ENCODE measurements around the gene GSTP1. TPM values are rescaled to one million over a fixed set of nuclear protein-coding genes. Genes with fewer than 3 reads are reported as not detected.

The GSTP1 gene
- total RNA-seq, 1 experiment from 2014 or later, result 570 TPM

DNA sequence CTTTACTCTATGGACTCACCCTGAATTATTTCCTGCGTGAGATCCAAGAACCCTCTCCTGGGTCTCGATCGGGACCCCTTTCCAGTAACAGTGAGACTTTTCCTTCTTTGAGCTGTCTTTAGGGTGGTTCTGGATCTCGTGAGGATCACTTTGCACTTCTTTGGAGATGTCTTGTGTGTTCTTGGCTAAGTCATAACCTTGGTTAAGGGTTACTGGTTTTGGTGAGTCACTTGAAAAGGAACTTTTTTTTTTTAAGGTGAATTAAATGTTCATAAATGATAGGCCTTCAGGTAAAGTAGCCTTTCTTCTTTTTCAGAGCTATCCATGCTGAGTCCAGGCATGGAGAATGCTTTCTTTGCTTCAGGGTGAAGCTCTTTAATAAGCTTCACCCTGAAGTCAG is 19.4 kb upstream of the GSTP1 start:
- Histone ChIP-seq H3K9me3 (ENCODE audit: control insufficient read depth, insufficient read depth, low read depth, low read length) (no peaks in the 10 kb centered on the region), H3K27ac (ENCODE audit: low read length) (peak overlapping the region; percentile 63; the same call in 1 of the 2 replicates), H3K4me3 (ENCODE audit: low read depth in 2 of 2, low read length in 2 of 2) (no peak overlapping the region), H3K4me1 (ENCODE audit: control insufficient read depth, insufficient read depth, low read length) (peaks cover 16% of the 10 kb centered on the region), H3K36me3 (ENCODE audit: control insufficient read depth, insufficient read depth, low read length) (no peaks in the 10 kb centered on the region), H3K27me3 (ENCODE audit: control insufficient read depth, insufficient read depth, low read length) (no peaks in the 10 kb centered on the region)
- ChIA-PET CTCF (no interaction called here), POLR2A (no interaction called here)
- no peak for DNase-seq (ENCODE audit: low read depth, low spot score)
- intact Hi-C loops (cut with micrococcal nuclease; ENCODE audit: unreplicated experiment) (no loop called here), in situ Hi-C loops (cut with HindIII; ENCODE audit: low pct_unique_long_range_greater_than_20kb, low sequenced_read_pairs) (no loop called here)
- TF ChIP-seq POLR2AphosphoS5 (IDR thresholded peaks at IDR 0.05; ENCODE audit: low read depth, low read length), result no peak
- TF ChIP-seq, protein P1, sequence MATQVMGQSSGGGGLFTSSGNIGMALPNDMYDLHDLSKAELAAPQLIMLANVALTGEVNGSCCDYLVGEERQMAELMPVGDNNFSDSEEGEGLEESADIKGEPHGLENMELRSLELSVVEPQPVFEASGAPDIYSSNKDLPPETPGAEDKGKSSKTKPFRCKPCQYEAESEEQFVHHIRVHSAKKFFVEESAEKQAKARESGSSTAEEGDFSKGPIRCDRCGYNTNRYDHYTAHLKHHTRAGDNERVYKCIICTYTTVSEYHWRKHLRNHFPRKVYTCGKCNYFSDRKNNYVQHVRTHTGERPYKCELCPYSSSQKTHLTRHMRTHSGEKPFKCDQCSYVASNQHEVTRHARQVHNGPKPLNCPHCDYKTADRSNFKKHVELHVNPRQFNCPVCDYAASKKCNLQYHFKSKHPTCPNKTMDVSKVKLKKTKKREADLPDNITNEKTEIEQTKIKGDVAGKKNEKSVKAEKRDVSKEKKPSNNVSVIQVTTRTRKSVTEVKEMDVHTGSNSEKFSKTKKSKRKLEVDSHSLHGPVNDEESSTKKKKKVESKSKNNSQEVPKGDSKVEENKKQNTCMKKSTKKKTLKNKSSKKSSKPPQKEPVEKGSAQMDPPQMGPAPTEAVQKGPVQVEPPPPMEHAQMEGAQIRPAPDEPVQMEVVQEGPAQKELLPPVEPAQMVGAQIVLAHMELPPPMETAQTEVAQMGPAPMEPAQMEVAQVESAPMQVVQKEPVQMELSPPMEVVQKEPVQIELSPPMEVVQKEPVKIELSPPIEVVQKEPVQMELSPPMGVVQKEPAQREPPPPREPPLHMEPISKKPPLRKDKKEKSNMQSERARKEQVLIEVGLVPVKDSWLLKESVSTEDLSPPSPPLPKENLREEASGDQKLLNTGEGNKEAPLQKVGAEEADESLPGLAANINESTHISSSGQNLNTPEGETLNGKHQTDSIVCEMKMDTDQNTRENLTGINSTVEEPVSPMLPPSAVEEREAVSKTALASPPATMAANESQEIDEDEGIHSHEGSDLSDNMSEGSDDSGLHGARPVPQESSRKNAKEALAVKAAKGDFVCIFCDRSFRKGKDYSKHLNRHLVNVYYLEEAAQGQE (IDR thresholded peaks at IDR 0.05; ENCODE audit: insufficient read depth in 1 of 2, low read depth in 2 of 2, low read length in 1 of 2), result no peak
- TF ChIP-seq SIN3A (IDR thresholded peaks at IDR 0.05; ENCODE audit: borderline replicate concordance, insufficient read depth, low read depth, low read length), result no peak
- TF ChIP-seq, protein P2, sequence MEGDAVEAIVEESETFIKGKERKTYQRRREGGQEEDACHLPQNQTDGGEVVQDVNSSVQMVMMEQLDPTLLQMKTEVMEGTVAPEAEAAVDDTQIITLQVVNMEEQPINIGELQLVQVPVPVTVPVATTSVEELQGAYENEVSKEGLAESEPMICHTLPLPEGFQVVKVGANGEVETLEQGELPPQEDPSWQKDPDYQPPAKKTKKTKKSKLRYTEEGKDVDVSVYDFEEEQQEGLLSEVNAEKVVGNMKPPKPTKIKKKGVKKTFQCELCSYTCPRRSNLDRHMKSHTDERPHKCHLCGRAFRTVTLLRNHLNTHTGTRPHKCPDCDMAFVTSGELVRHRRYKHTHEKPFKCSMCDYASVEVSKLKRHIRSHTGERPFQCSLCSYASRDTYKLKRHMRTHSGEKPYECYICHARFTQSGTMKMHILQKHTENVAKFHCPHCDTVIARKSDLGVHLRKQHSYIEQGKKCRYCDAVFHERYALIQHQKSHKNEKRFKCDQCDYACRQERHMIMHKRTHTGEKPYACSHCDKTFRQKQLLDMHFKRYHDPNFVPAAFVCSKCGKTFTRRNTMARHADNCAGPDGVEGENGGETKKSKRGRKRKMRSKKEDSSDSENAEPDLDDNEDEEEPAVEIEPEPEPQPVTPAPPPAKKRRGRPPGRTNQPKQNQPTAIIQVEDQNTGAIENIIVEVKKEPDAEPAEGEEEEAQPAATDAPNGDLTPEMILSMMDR (IDR thresholded peaks at IDR 0.05), result no peak
- TF ChIP-seq TCF7L2 (IDR thresholded peaks at IDR 0.05; ENCODE audit: low read depth, low read length), result no peak
- 0 out of 2 replicates have a peak, but pooled peaks have one; percentile 35 for ATAC-seq
- no TSS peak for BruUV-seq (replicated peaks)

DNA sequence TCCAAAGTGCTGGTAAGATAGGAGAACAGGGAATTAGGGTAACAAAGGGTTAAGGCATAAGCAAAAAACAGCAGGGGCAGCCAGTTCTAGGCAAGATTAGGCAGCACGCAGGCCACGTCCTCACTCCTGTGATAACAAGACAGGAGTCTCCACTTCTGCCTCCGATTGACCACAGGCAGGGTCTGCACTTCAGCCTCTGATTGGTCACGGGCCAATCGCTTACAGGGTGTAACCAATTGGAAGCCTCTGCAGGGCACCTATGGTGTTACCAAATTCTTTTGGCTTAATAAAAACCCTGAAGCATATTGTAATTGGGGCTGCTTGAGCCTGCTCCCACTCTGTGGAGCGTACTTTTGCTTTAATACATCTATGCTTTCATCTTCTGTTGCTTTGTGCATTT is 12.2 kb upstream of the GSTP1 start:
- intact Hi-C loops (cut with micrococcal nuclease; ENCODE audit: unreplicated experiment), result loop anchor here (2.0 kb wide), 1 partner anchor 37 kb away; no protein-coding TSS in a partner anchor
- no peak for ATAC-seq
- POLR2A ChIA-PET, result interaction anchor here (0.7 kb wide), 1 partner anchor 1399 kb away, joined by 3 read pairs; no protein-coding TSS in a partner anchor

More for the DNA sequence above, 12.2 kb upstream of the GSTP1 start:
- DNase-seq (ENCODE audit: low read depth, low spot score), result no peak
- H3K4me1 ChIP-seq (ENCODE audit: control insufficient read depth, insufficient read depth, low read length), result no peaks in the 10 kb centered on the region
- no peak for TF ChIP-seq POLR2AphosphoS5 (IDR thresholded peaks at IDR 0.05; ENCODE audit: low read depth, low read length)
- TF ChIP-seq, protein P2 (IDR thresholded peaks at IDR 0.05), result no peak
- TF ChIP-seq TCF7L2 (IDR thresholded peaks at IDR 0.05; ENCODE audit: low read depth, low read length), result no peak
- TF ChIP-seq, protein P1 (IDR thresholded peaks at IDR 0.05; ENCODE audit: insufficient read depth in 1 of 2, low read depth in 2 of 2, low read length in 1 of 2), result no peak
- TF ChIP-seq SIN3A (IDR thresholded peaks at IDR 0.05; ENCODE audit: borderline replicate concordance, insufficient read depth, low read depth, low read length), result no peak
- H3K36me3 ChIP-seq (ENCODE audit: control insufficient read depth, insufficient read depth, low read length), result no peaks in the 10 kb centered on the region
- H3K27ac ChIP-seq (ENCODE audit: low read length), result no peak overlapping the region
- in situ Hi-C loops (cut with HindIII; ENCODE audit: low pct_unique_long_range_greater_than_20kb, low sequenced_read_pairs), result no loop called here
- H3K27me3 ChIP-seq (ENCODE audit: control insufficient read depth, insufficient read depth, low read length), result no peaks in the 10 kb centered on the region; the same call in 1 of the 2 replicates
- BruUV-seq (replicated peaks), result no TSS peak
- CTCF ChIA-PET, result no interaction called here
- H3K9me3 ChIP-seq (ENCODE audit: control insufficient read depth, insufficient read depth, low read depth, low read length), result no peaks in the 10 kb centered on the region; the same call in 1 of the 2 replicates
- no peak overlapping the region for H3K4me3 ChIP-seq (ENCODE audit: low read depth in 2 of 2, low read length in 2 of 2)
